ENCODE results near the gene TBL1X. TPM values are rescaled to one million over a fixed set of nuclear protein-coding genes. Genes with fewer than 3 reads are reported as not detected.

Gene TBL1X
- total and polyA plus RNA-seq, 2 donors, result 6.8 to 11.5 TPM

GRCh38 chrX:9518051-9518450 is 53.2 kb downstream of the TBL1X start:
- no peaks in the 10 kb centered on the region for H3K9me3 ChIP-seq (ENCODE audit: control insufficient read depth in 2 of 2, insufficient read depth in 1 of 2, low read length in 1 of 2)
- over 99% methylated on average over 4 of the region's 4 CpGs for WGBS

DNA sequence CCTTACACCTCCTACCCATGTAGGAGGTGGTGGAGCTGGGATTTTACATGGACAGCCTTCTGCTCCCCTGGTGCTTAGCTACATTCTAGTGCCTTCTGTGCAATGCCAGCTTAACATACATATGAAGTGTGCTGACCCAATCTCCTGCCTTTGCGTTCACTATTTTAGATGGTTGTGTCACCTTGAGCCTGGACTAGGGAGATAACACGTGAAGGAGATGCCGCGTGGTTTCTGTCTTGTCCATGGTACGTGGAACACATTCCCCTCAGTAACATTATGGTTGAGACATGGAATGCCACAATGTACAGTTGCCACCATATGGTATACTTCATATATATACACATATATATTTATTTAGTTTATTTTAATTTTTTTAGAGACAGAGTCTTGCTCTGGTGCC is 54.0 kb downstream of the TBL1X start:
- H3K9me3 ChIP-seq (ENCODE audit: control insufficient read depth in 2 of 2, insufficient read depth in 1 of 2, low read length in 1 of 2), result no peaks in the 10 kb centered on the region
- peaks cover 11 to 25% of the 10 kb centered on the region in 2 donors for H3K4me1 ChIP-seq (ENCODE audit: control insufficient read depth in 2 of 2, insufficient read depth in 2 of 2, low read length in 2 of 2)
- H3K27ac ChIP-seq (ENCODE audit: low read depth in 1 of 2, low read length in 1 of 2), result no peak overlapping the region
- H3K36me3 ChIP-seq (ENCODE audit: control insufficient read depth in 2 of 2, insufficient read depth in 2 of 2, low read length in 1 of 2), result no peaks in the 10 kb centered on the region
- WGBS, result 99% methylated on average over 5 of the region's 5 CpGs
- no peak for DNase-seq (ENCODE audit: low read depth in 6 of 9, low spot score in 9 of 9)
- H3K27me3 ChIP-seq (ENCODE audit: control insufficient read depth in 2 of 2, insufficient read depth in 1 of 2, low read length in 1 of 2), result no peaks in the 10 kb centered on the region
- no peak overlapping the region for H3K4me3 ChIP-seq (ENCODE audit: low read length in 2 of 2)

More at GRCh38 chrX:9518051-9518450, 53.2 kb downstream of the TBL1X start:
- no peak overlapping the region for H3K4me3 ChIP-seq (ENCODE audit: low read length in 2 of 2)
- no peak overlapping the region for H3K27ac ChIP-seq (ENCODE audit: low read depth in 1 of 2, low read length in 1 of 2)
- no peaks in the 10 kb centered on the region for H3K36me3 ChIP-seq (ENCODE audit: control insufficient read depth in 2 of 2, insufficient read depth in 2 of 2, low read length in 1 of 2)
- peaks cover 11 to 25% of the 10 kb centered on the region in 2 donors for H3K4me1 ChIP-seq (ENCODE audit: control insufficient read depth in 2 of 2, insufficient read depth in 2 of 2, low read length in 2 of 2)
- no peak for DNase-seq (ENCODE audit: low read depth in 6 of 9, low spot score in 9 of 9)
- no peaks in the 10 kb centered on the region for H3K27me3 ChIP-seq (ENCODE audit: control insufficient read depth in 2 of 2, insufficient read depth in 1 of 2, low read length in 1 of 2)

- no peak for DNase-seq (ENCODE audit: low read depth in 6 of 9, low spot score in 9 of 9)
- no peaks in the 10 kb centered on the region for H3K36me3 ChIP-seq (ENCODE audit: control insufficient read depth in 2 of 2, insufficient read depth in 2 of 2, low read length in 1 of 2)
- H3K27me3 ChIP-seq (ENCODE audit: control insufficient read depth in 2 of 2, insufficient read depth in 1 of 2, low read length in 1 of 2), result no peaks in the 10 kb centered on the region
- peaks cover 11 to 31% of the 10 kb centered on the region in 2 donors for H3K4me1 ChIP-seq (ENCODE audit: control insufficient read depth in 2 of 2, insufficient read depth in 2 of 2, low read length in 2 of 2)
- WGBS, result 95% methylated on average over 8 of the region's 8 CpGs
- no peak overlapping the region for H3K4me3 ChIP-seq (ENCODE audit: low read length in 2 of 2)
- no peak overlapping the region for H3K27ac ChIP-seq (ENCODE audit: low read depth in 1 of 2, low read length in 1 of 2)
- no peaks in the 10 kb centered on the region for H3K9me3 ChIP-seq (ENCODE audit: control insufficient read depth in 2 of 2, insufficient read depth in 1 of 2, low read length in 1 of 2)
Measured at GRCh38 chrX:9519546-9520216, 54.8 kb downstream of the TBL1X start.

GRCh38 chrX:9520217-9520590 is 55.3 kb downstream of the TBL1X start:
- H3K27me3 ChIP-seq (ENCODE audit: control insufficient read depth in 2 of 2, insufficient read depth in 1 of 2, low read length in 1 of 2), result no peaks in the 10 kb centered on the region
- 92% methylated on average over 6 of the region's 6 CpGs for WGBS
- H3K27ac ChIP-seq (ENCODE audit: low read depth in 1 of 2, low read length in 1 of 2), result no peak overlapping the region
- H3K4me3 ChIP-seq (ENCODE audit: low read length in 2 of 2), result no peak overlapping the region
- no peaks in the 10 kb centered on the region for H3K36me3 ChIP-seq (ENCODE audit: control insufficient read depth in 2 of 2, insufficient read depth in 2 of 2, low read length in 1 of 2)
- peaks cover 12 to 35% of the 10 kb centered on the region in 2 donors for H3K4me1 ChIP-seq (ENCODE audit: control insufficient read depth in 2 of 2, insufficient read depth in 2 of 2, low read length in 2 of 2)
- H3K9me3 ChIP-seq (ENCODE audit: control insufficient read depth in 2 of 2, insufficient read depth in 1 of 2, low read length in 1 of 2), result no peaks in the 10 kb centered on the region
- no peak for DNase-seq (ENCODE audit: low read depth in 6 of 9, low spot score in 9 of 9)

- no peak overlapping the region for H3K4me3 ChIP-seq (ENCODE audit: low read length in 2 of 2)
- H3K27me3 ChIP-seq (ENCODE audit: control insufficient read depth in 2 of 2, insufficient read depth in 1 of 2, low read length in 1 of 2), result no peaks in the 10 kb centered on the region
- no peaks in the 10 kb centered on the region for H3K36me3 ChIP-seq (ENCODE audit: control insufficient read depth in 2 of 2, insufficient read depth in 2 of 2, low read length in 1 of 2)
- H3K9me3 ChIP-seq (ENCODE audit: control insufficient read depth in 2 of 2, insufficient read depth in 1 of 2, low read length in 1 of 2), result no peaks in the 10 kb centered on the region
- no peak overlapping the region for H3K27ac ChIP-seq (ENCODE audit: low read depth in 1 of 2, low read length in 1 of 2)
- WGBS, result over 99% methylated on average over 7 of the region's 7 CpGs
- H3K4me1 ChIP-seq (ENCODE audit: control insufficient read depth in 2 of 2, insufficient read depth in 2 of 2, low read length in 2 of 2), result peaks cover 9 to 31% of the 10 kb centered on the region in 2 donors
- no peak for DNase-seq (ENCODE audit: low read depth in 6 of 9, low spot score in 9 of 9)
Measured at GRCh38 chrX:9522378-9523155, 57.7 kb downstream of the TBL1X start.

DNA sequence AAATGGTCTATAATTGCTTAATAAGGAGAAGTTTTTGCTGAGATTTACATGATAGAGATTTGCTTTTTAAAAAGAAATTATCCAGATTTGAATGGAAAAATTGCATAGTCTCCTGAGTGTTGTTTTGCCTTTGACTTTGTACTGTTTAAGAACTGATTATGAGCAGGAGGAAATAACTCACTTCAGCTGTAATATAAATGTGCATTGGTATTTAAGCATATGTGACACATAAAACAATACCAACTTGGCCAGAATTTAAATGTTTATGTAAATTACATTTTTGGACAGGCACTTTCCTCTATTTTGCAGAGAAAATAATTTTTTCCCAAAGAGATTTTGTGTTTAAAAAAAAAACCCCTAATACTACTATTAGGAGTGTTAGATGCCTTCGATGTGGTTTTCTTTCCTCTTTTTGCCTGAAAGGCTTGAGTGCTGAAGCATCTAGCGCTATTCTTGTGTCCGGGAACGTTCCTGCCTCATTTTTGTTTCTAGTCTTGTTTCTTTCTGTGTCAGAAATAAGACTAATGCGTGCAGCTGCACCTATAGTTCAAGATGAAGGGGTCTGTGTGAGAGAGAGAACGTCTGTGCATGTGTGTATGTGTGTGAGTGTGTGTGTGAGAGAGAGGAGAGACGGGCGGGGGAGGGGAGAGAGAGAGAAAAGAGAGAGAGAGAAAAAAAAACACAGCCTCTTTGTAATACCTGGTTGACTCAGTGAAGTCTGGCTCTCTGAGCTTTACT is 60.8 kb downstream of the TBL1X start:
- no peaks in the 10 kb centered on the region for H3K36me3 ChIP-seq (ENCODE audit: control insufficient read depth in 2 of 2, insufficient read depth in 2 of 2, low read length in 1 of 2)
- no peaks in the 10 kb centered on the region for H3K9me3 ChIP-seq (ENCODE audit: control insufficient read depth in 2 of 2, insufficient read depth in 1 of 2, low read length in 1 of 2)
- peak overlapping the region in 1 of 2 donors; percentile 1 for H3K4me3 ChIP-seq (ENCODE audit: low read length in 2 of 2)
- no peaks in the 10 kb centered on the region for H3K27me3 ChIP-seq (ENCODE audit: control insufficient read depth in 2 of 2, insufficient read depth in 1 of 2, low read length in 1 of 2)
- WGBS, result 2% methylated on average over 8 of the region's 8 CpGs
- peak overlapping the region in 1 of 2 donors; percentile 90 for H3K27ac ChIP-seq (ENCODE audit: low read depth in 1 of 2, low read length in 1 of 2)
- H3K4me1 ChIP-seq (ENCODE audit: control insufficient read depth in 2 of 2, insufficient read depth in 2 of 2, low read length in 2 of 2), result peaks cover 9 to 34% of the 10 kb centered on the region in 2 donors
- DNase-seq (ENCODE audit: low read depth in 6 of 9, low spot score in 9 of 9), result peak; percentile 55 to 93 (median 81)

DNA sequence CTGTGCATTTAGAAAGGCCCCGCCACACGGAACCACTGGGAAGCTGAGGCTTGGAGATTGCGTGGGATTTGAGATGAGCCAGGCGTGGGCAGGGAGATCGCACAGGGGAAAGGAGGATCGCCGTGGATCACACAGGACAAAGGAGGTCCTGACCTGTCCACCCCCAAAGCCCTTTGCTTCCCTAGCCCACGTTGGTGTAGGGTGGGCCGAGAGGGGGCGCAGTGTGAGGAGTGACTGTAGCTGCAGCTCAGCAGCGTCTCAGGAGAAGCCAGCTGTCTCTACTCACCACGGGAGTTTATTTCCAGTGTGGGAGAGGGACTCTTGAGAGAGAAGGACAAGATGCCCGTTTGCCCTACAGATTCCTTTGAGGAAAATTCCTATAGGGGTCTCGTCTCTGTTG is 62.1 kb downstream of the TBL1X start:
- no peaks in the 10 kb centered on the region for H3K27me3 ChIP-seq (ENCODE audit: control insufficient read depth in 2 of 2, insufficient read depth in 1 of 2, low read length in 1 of 2)
- no peak for DNase-seq (ENCODE audit: low read depth in 6 of 9, low spot score in 9 of 9)
- no peaks in the 10 kb centered on the region for H3K36me3 ChIP-seq (ENCODE audit: control insufficient read depth in 2 of 2, insufficient read depth in 2 of 2, low read length in 1 of 2)
- 94% methylated on average over 14 of the region's 14 CpGs for WGBS
- H3K27ac ChIP-seq (ENCODE audit: low read depth in 1 of 2, low read length in 1 of 2), result no peak overlapping the region
- no peak overlapping the region for H3K4me3 ChIP-seq (ENCODE audit: low read length in 2 of 2)
- no peaks in the 10 kb centered on the region for H3K9me3 ChIP-seq (ENCODE audit: control insufficient read depth in 2 of 2, insufficient read depth in 1 of 2, low read length in 1 of 2)
- H3K4me1 ChIP-seq (ENCODE audit: control insufficient read depth in 2 of 2, insufficient read depth in 2 of 2, low read length in 2 of 2), result peaks cover 13 to 40% of the 10 kb centered on the region in 2 donors

DNA sequence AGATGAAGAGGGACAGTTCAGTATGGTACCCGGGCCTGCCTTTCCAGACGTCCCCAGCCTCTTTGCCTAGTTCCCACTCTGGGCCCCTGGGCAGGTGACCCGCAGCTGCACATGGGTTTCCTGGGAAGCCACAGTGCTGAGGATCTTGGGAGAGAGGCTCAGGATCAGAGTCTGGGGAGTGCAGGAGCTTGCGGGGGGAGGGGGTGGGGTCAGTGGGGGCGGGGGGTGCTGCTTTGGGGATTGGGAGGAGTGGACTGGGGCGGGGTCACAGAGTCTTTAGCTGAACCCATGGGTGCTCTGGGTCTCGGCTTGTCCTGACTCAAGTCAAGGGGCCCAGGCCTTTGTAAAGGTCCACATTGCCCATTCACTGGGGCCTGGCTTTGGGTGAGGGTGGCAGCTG is 63.6 kb downstream of the TBL1X start:
- no peak overlapping the region for H3K4me3 ChIP-seq (ENCODE audit: low read length in 2 of 2)
- peaks cover 20 to 55% of the 10 kb centered on the region in 2 donors for H3K4me1 ChIP-seq (ENCODE audit: control insufficient read depth in 2 of 2, insufficient read depth in 2 of 2, low read length in 2 of 2)
- DNase-seq (ENCODE audit: low read depth in 6 of 9, low spot score in 9 of 9), result no peak
- 97% methylated on average over 7 of the region's 7 CpGs for WGBS
- no peaks in the 10 kb centered on the region for H3K36me3 ChIP-seq (ENCODE audit: control insufficient read depth in 2 of 2, insufficient read depth in 2 of 2, low read length in 1 of 2)
- no peaks in the 10 kb centered on the region for H3K9me3 ChIP-seq (ENCODE audit: control insufficient read depth in 2 of 2, insufficient read depth in 1 of 2, low read length in 1 of 2)
- H3K27me3 ChIP-seq (ENCODE audit: control insufficient read depth in 2 of 2, insufficient read depth in 1 of 2, low read length in 1 of 2), result no peaks in the 10 kb centered on the region
- H3K27ac ChIP-seq (ENCODE audit: low read depth in 1 of 2, low read length in 1 of 2), result no peak overlapping the region

DNA sequence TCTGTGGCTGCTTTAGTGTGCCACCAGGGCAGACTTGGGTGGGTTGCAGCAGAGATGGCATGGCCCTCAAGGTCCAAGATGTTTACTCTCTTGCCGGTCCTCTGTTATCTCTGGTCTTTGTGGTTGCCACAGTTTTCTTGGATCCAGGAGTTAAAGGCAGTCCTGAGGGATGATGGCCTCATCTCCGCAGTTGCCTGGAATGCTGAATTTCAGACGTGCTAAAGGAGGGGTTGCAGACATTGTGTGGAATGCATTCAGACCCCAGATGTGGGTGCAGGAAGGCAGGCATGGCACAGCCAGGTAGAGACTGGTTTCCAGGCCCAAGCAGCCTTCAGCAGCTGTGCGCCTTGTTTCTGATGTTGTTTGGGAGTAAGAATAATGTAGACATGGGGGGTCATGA is 64.4 kb downstream of the TBL1X start:
- Histone ChIP-seq H3K4me3 (ENCODE audit: low read length in 2 of 2) (no peak overlapping the region), H3K27me3 (ENCODE audit: control insufficient read depth in 2 of 2, insufficient read depth in 1 of 2, low read length in 1 of 2) (no peaks in the 10 kb centered on the region), H3K36me3 (ENCODE audit: control insufficient read depth in 2 of 2, insufficient read depth in 2 of 2, low read length in 1 of 2) (no peaks in the 10 kb centered on the region), H3K9me3 (ENCODE audit: control insufficient read depth in 2 of 2, insufficient read depth in 1 of 2, low read length in 1 of 2) (no peaks in the 10 kb centered on the region), H3K4me1 (ENCODE audit: control insufficient read depth in 2 of 2, insufficient read depth in 2 of 2, low read length in 2 of 2) (peaks cover 25 to 59% of the 10 kb centered on the region in 2 donors), H3K27ac (ENCODE audit: low read depth in 1 of 2, low read length in 1 of 2) (no peak overlapping the region)
- no peak for DNase-seq (ENCODE audit: low read depth in 6 of 9, low spot score in 9 of 9)
- 97% methylated on average over 4 of the region's 4 CpGs for WGBS
